ACC112 (cell line): ENCODE data around the gene BET1L.

Source experiments
- H2AFZ ChIP-seq: fragments of 200-600 bp; sonication (generic); one replicate; pipeline ENCODE4 v1.6.0; 2017; ENCODE audit warnings: antibody characterized with exemption, low read length; ENCODE audit not compliant: unreplicated experiment
- H3K27ac ChIP-seq: fragments of 200-600 bp; sonication (generic); 2 replicates; pipeline ENCODE4 v1.5.1; 2014; ENCODE audit warnings: low read depth, mild to moderate bottlenecking, antibody characterized with exemption, low read length, moderate library complexity
- H3K27me3 ChIP-seq: fragments of 200-600 bp; sonication (generic); 2 replicates; pipeline ENCODE4 v1.6.1; 2014; ENCODE audit warnings: mild to moderate bottlenecking, antibody characterized with exemption, low read length, moderate library complexity, mixed read lengths; ENCODE audit not compliant: insufficient read depth
- H3K36me3 ChIP-seq: fragments of 200-600 bp; sonication (generic); 2 replicates; pipeline ENCODE4 v1.6.1; 2016; ENCODE audit warnings: mild to moderate bottlenecking, antibody characterized with exemption, low read length, moderate library complexity, mixed read lengths; ENCODE audit not compliant: insufficient read depth
- H3K4me1 ChIP-seq: fragments of 200-600 bp; sonication (generic); one replicate; pipeline ENCODE4 v1.6.1; 2016; ENCODE audit warnings: low read length, mixed read lengths; ENCODE audit not compliant: insufficient read depth, unreplicated experiment, control insufficient read depth
- H3K4me3 ChIP-seq: fragments of 200-600 bp; sonication (generic); 2 replicates; pipeline ENCODE4 v1.5.1; 2014; ENCODE audit warnings: mild to moderate bottlenecking, low read depth, low read length
- H3K79me2 ChIP-seq: fragments of 200-600 bp; sonication (generic); one replicate; pipeline ENCODE4 v1.6.0; 2016; ENCODE audit warnings: low read length; ENCODE audit not compliant: control insufficient read depth, unreplicated experiment, insufficient read depth

Gene BET1L

DNA sequence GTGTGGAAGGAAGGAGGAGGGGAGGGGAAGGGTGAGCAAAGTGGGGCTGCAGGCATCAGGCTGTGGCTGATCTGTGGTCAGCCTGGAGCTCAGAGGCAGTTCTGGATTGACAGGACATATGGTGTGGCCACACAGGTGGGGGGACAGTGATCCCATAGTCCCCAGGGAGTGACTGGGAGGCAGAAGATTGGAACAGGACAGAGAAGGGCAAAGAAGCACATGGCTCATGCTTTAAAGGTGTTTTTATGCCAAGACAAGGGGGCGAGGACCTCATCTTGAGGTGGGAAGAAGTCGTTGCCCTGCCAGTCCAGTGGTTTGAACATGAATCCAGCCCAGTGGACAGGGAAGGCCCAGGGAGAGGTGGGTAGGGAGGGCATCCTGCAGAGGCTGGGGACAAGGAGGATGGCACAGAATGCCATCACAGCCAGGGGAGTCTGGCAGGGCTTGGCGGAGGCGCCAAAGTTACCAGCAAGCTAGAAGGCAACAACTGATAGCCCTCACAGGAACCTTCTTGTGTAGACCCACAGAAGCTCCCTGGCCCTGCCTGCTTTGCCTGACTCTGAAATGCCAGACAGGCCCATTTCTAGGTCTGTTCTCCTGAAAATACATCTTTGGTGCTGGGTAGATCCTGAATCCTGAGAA is 3.1 kb downstream of the BET1L start:
- H3K36me3 ChIP-seq = peaks cover 6% of the 10 kb centered on the region; the same call in 1 of the 2 replicates
- H3K27ac ChIP-seq = no peak overlapping the region
- H3K79me2 ChIP-seq = peaks cover 34% of the 10 kb centered on the region
- H3K27me3 ChIP-seq = no peaks in the 10 kb centered on the region
- H3K4me1 ChIP-seq = peaks cover 13% of the 10 kb centered on the region
- no peak overlapping the region for H3K4me3 ChIP-seq
- H2AFZ ChIP-seq = no peak overlapping the region

DNA sequence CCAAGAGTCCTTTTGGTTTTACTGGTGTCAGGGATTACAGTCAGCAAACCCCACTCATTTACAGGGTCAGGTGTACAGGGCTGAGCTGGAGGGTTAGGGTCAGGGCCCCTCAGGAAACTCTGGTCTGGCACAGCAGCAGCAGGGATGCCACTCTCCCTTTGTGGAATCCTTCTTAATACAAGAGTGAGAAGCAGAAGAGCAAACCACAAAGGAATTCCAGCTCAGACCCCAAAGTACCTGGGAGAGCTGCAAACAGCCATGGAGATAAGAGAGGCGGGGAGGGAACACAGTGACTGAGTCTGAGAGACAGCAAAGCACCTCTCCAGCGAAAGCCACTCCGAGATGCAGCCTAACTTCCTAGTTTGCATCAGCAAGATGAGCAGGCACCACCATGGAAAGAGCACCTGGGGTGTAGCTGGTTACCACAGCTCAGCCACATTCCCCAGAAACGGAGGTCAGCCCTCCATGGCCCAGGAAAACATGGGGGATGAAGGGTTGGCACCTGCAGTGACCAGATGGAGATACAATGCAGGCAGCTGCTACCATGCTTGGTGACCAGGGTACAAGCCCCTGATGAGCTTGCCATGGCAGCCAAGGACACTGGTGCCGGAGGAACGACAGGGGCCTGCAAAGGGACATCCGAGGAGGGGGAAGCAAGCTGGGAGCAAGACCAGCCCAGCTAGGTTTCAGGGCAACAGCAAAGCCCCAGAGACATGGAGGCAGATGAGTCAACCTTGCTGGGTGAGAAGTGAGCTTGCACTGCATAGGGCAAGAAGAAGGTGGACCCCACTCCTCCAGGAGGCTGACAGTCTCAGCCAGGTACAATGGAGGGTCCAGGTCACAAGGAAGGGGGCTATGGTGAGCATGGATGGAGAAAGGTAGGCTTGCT is 3.9 kb downstream of the BET1L start:
- Histone ChIP-seq H3K36me3 (peaks cover 6% of the 10 kb centered on the region; the same call in 1 of the 2 replicates), H3K79me2 (peaks cover 28% of the 10 kb centered on the region), H3K4me3 (no peak overlapping the region), H3K4me1 (peaks cover 13% of the 10 kb centered on the region), H3K27me3 (no peaks in the 10 kb centered on the region), H3K27ac (no peak overlapping the region), H2AFZ (no peak overlapping the region)

DNA sequence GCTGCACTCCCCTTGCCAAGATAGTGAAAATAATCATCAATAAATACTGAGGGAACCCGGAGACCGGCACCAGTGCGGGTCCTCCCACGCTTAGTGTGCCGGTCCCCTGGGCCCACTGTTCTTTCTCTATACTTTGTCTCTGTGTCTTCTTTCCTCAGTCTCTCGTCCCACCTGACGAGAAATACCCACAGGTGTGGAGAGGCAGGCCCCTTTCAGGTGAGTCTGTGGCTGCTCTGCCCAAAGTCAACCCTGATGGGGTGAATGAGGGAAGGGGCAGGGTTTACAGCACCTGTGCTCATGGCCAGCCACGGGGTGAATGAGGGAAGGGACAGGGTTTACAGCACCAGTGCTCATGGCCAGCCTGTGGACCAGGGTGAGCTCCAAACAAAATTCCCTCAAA is 4.7 kb downstream of the BET1L start:
- Histone ChIP-seq H3K36me3 (peaks cover 6% of the 10 kb centered on the region; the same call in 1 of the 2 replicates), H3K27ac (no peak overlapping the region), H3K79me2 (peaks cover 24% of the 10 kb centered on the region), H2AFZ (no peak overlapping the region), H3K4me3 (no peak overlapping the region), H3K27me3 (no peaks in the 10 kb centered on the region), H3K4me1 (peaks cover 13% of the 10 kb centered on the region)

DNA sequence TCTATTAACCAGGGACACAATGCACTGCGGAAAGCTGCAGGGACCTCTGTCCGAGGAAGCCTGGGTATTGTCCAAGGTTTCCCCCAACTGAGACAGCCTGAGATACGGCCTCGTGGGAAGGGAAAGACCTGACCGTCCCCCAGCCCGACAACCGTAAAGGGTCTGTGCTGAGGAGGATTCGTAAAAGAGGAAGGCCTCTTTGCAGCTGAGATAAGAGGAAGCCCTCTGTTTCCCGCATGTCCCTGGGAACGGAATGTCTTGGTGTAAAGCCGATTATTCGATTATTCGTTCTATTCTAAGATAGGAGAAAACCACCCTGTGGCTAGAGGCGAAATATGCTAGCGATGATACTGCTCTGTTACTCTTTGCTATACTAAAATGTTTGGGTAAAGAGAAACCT is 5.2 kb downstream of the BET1L start:
- peaks cover 6% of the 10 kb centered on the region; the same call in 1 of the 2 replicates for H3K36me3 ChIP-seq

DNA sequence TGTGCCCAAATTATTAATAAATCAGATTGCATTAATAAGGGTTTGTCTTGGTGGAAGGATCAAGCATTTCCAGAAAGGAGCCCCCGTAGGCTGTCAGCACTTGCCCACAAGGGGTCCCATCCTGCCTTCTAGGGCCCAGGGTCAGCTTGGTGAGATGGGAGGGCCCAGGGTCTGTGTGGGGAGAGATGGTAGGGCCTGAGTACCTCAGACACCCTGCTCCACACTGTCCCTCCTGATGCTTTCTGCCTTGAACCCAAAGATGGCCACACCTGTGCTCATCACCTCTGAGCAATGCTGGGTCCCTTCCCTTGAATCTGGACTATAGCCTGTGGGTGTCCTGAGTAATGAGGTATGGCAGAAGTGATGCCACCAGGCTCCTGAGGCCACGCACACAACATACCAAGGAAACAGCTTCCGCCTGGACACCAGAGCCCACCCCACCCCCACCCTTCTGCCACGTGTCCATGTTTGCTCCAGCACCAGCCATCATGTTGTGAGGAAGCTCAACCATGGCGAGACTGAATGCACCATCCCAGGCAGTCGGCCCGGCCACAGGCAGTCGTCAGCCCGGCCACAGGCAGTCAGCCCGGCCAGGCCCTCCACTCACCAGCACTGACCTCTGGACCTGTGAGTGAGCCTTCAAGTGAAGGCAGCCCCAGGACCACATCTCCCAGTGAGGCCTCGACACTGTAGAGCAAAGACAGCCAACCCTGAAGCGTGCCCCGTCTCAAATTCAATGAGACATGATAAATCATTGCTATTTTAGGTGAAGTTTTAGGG is 6.8 kb downstream of the BET1L start:
- Histone ChIP-seq H3K4me3 (no peak overlapping the region), H3K36me3 (peaks cover 5% of the 10 kb centered on the region; the same call in 1 of the 2 replicates), H3K4me1 (peaks cover 3% of the 10 kb centered on the region), H3K79me2 (peaks cover 7% of the 10 kb centered on the region), H3K27me3 (no peaks in the 10 kb centered on the region), H3K27ac (no peak overlapping the region), H2AFZ (no peak overlapping the region)

More for the DNA sequence above, 5.2 kb downstream of the BET1L start:
- H3K79me2 ChIP-seq = peaks cover 22% of the 10 kb centered on the region
- no peak overlapping the region for H3K4me3 ChIP-seq
- H2AFZ ChIP-seq = no peak overlapping the region
- no peaks in the 10 kb centered on the region for H3K27me3 ChIP-seq
- peaks cover 13% of the 10 kb centered on the region for H3K4me1 ChIP-seq
- no peak overlapping the region for H3K27ac ChIP-seq

DNA sequence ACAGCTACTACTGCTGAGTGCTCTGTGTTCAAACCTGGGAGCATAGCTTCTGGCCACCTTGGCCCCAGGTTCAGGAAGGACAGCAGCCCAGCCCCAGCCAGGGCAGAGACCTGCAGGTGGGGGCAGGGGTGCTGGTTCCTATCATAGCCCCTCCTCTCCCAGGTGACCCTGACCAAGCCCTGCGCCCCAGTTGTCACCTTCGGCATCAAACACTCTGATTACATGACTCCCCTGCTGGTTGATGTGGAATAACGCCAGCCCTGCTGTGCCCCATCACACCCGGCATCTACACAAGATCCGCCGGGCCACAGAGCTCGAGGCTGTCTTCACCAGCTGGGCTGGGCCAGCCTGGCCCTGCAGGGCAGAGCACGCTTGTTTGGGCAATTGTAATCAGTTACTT is 7.4 kb downstream of the BET1L start:
- Histone ChIP-seq H3K4me3 (no peak overlapping the region), H3K27ac (no peak overlapping the region), H3K27me3 (no peaks in the 10 kb centered on the region), H3K79me2 (peaks cover under 1% of the 10 kb centered on the region), H2AFZ (no peak overlapping the region), H3K36me3 (no peaks in the 10 kb centered on the region; the same call in 1 of the 2 replicates), H3K4me1 (no peaks in the 10 kb centered on the region)

DNA sequence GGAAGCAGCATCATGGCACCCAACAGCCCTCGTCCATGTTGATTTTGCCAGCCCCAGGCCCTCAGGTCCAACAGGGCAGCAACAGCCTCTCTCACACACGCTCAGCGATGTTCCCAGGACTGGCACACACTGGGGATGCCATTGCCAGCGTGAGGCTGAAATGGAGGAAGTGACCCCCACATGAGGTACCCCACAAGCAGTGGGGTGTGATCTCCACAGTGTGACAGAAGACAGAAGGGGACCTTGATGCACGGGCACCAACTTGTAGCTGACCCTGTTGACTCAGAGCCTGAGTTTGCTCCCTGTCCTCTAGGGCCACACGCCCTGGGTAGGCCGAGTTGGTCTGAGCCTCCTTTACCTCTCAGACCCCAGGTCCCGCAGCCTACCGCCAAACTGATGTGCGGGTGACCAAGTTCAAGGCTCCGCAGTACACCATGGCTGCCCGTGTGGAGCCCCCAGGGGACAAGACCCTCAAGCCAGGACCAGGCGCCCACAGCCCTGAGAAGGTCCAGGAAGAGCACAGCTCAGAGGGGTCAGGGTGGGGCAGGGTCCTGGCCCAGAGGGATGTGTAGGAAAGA is 8.1 kb downstream of the BET1L start:
- no peaks in the 10 kb centered on the region for H3K27me3 ChIP-seq
- H3K36me3 ChIP-seq = no peaks in the 10 kb centered on the region
- no peak overlapping the region for H2AFZ ChIP-seq
- H3K27ac ChIP-seq = no peak overlapping the region
- H3K4me3 ChIP-seq = no peak overlapping the region
- H3K79me2 ChIP-seq = no peaks in the 10 kb centered on the region
- no peaks in the 10 kb centered on the region for H3K4me1 ChIP-seq

DNA sequence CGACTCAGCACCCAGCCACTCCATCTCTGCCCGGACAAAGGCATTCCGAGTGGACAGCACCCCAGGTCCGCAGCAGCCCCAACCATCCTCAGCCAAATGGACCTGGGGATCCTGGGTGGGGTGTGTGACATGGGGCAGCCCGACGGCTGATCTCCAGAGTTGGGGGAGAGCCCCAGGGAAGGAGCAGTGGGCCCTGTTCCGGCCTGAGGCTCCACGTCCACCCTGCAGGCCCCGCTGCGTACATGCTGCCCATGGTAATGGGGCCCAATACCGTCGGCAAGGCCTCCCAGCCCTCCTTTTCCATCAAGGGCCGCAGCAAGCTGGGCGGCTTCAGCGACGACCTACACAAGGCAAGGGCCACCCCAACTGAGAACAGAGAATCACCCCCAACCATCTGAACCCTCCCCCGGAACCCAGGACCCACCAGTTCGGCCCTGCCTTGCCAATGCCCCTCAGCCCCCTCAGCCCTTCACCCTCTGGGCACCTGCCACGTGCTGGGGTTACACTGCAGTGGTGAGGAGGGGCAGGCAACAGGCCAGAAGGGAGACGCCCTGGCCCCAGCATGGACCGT is 8.9 kb downstream of the BET1L start:
- Histone ChIP-seq H3K79me2 (no peaks in the 10 kb centered on the region), H3K36me3 (no peaks in the 10 kb centered on the region), H3K27me3 (no peaks in the 10 kb centered on the region)

DNA sequence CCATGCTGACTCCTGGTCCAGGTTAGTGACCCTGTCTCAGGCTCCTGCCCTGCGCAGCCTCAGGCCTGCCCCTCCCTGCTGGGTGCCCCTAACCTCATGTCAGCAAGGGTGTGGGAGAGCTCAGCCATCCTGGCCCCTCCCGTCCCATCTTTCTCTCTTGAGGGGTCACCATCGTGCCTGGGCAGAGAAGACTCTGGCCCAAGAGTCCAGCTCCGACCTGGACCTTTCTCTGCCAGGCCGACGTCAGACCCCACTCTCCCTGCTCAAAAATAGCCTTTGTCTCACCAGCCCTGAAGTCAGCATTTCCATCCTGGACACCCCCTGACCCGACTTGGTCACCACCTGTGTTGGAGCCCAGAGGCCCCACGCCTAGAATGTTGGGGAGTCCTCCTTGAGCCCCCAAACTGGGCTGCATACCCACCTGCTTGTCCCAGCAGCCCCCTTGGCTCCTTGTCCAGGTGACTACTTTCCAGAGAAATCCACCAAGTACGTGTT is 9.4 kb downstream of the BET1L start:
- no peak overlapping the region for H2AFZ ChIP-seq
- no peaks in the 10 kb centered on the region for H3K79me2 ChIP-seq
- no peaks in the 10 kb centered on the region for H3K4me1 ChIP-seq
- no peak overlapping the region for H3K4me3 ChIP-seq
- no peak overlapping the region for H3K27ac ChIP-seq
- H3K36me3 ChIP-seq = no peaks in the 10 kb centered on the region
- no peaks in the 10 kb centered on the region for H3K27me3 ChIP-seq

More for the DNA sequence above, 8.9 kb downstream of the BET1L start:
- no peak overlapping the region for H3K27ac ChIP-seq
- H3K4me1 ChIP-seq = no peaks in the 10 kb centered on the region
- no peak overlapping the region for H2AFZ ChIP-seq
- H3K4me3 ChIP-seq = no peak overlapping the region
